ENCODE measurements around the gene MS4A12.
"Not testable (repeated sequence)": the region's sequence is repeated elsewhere in the genome, so short reads cannot be mapped to it uniquely, and the experiment has no call there.

The MS4A12 gene

GRCh38 chr11:60512651-60513225 is 20.2 kb downstream of the MS4A12 start:
- DNase-seq (ENCODE audit: low read depth) = no peak

GRCh38 chr11:60513496-60514460 is 21.2 kb downstream of the MS4A12 start:
- DNase-seq (ENCODE audit: low read depth) = no peak

GRCh38 chr11:60515144-60515855 is 22.7 kb downstream of the MS4A12 start, which contains the start of gene MS4A13:
TSS of gene MS4A13 (plus strand) at chr11:60515392. CDS start at chr11:60518084, 2,692 bp downstream.
- DNase-seq (ENCODE audit: low read depth) = no peak

- DNase-seq (ENCODE audit: low read depth) = no peak
Measured at GRCh38 chr11:60528465-60528864, 35.9 kb downstream of the MS4A12 start.

GRCh38 chr11:60528934-60529333 is 36.4 kb downstream of the MS4A12 start:
- no peak for DNase-seq (ENCODE audit: low read depth)

GRCh38 chr11:60530454-60531100 is 38.0 kb downstream of the MS4A12 start:
- no peak for DNase-seq (ENCODE audit: low read depth)

GRCh38 chr11:60532383-60532782 is 39.8 kb downstream of the MS4A12 start:
- DNase-seq (ENCODE audit: low read depth) = not testable (repeated sequence)

GRCh38 chr11:60538627-60539026 is 46.0 kb downstream of the MS4A12 start:
- DNase-seq (ENCODE audit: low read depth) = not testable (repeated sequence)

GRCh38 chr11:60544077-60544476 is 51.5 kb downstream of the MS4A12 start:
- DNase-seq (ENCODE audit: low read depth) = no peak

All from T-helper 22 cell (primary cell).